ENCODE measurements around the gene KASH5.

The KASH5 gene

GRCh38 chr19:49419173-49419572, 31.1 kb downstream of the KASH5 start:
- H3K36me3 ChIP-seq (ENCODE audit: control insufficient read depth, low read length) = no peaks in the 10 kb centered on the region
- H3K9me2 ChIP-seq (replicated peaks; ENCODE audit: control insufficient read depth, low read length) = no peaks in the 10 kb centered on the region
- no peak for TF ChIP-seq EZH2phosphoT487 (IDR thresholded peaks at IDR 0.05; ENCODE audit: borderline replicate concordance, low read length)
- no peak for TF ChIP-seq CTCF (IDR thresholded peaks at IDR 0.05; ENCODE audit: low read depth, low read length, poor library complexity, severe bottlenecking)
- H3K4me1 ChIP-seq (ENCODE audit: control insufficient read depth, low read length) = peaks cover 59% of the 10 kb centered on the region
- no peaks in the 10 kb centered on the region for H4K20me1 ChIP-seq (ENCODE audit: control insufficient read depth, insufficient read depth, low read depth, low read length)
- H3K4me3 ChIP-seq (ENCODE audit: low read length) = no peak overlapping the region
- peaks cover 39% of the 10 kb centered on the region for H3K27me3 ChIP-seq (ENCODE audit: control insufficient read depth, low read length)
- H3K27ac ChIP-seq (ENCODE audit: low read depth, low read length) = no peak overlapping the region
- H3K4me2 ChIP-seq (ENCODE audit: low read length) = no peak overlapping the region
- H3F3A ChIP-seq (ENCODE audit: control insufficient read depth, insufficient read depth) = peaks cover 2% of the 10 kb centered on the region; the same call in 1 of the 2 replicates
- H3K79me2 ChIP-seq (ENCODE audit: control insufficient read depth, low read length) = no peaks in the 10 kb centered on the region
- H3K9me3 ChIP-seq (ENCODE audit: control insufficient read depth, insufficient read depth, low read length) = no peaks in the 10 kb centered on the region

GRCh38 chr19:49420227-49420626, 32.2 kb downstream of the KASH5 start:
- no peaks in the 10 kb centered on the region for H3K36me3 ChIP-seq (ENCODE audit: control insufficient read depth, low read length)
- no peaks in the 10 kb centered on the region for H4K20me1 ChIP-seq (ENCODE audit: control insufficient read depth, insufficient read depth, low read depth, low read length)
- no peak overlapping the region for H3K4me2 ChIP-seq (ENCODE audit: low read length)
- H3F3A ChIP-seq (ENCODE audit: control insufficient read depth, insufficient read depth) = peaks cover 2% of the 10 kb centered on the region; the same call in 1 of the 2 replicates
- no peaks in the 10 kb centered on the region for H3K9me2 ChIP-seq (replicated peaks; ENCODE audit: control insufficient read depth, low read length)
- H3K27ac ChIP-seq (ENCODE audit: low read depth, low read length) = no peak overlapping the region
- H3K4me3 ChIP-seq (ENCODE audit: low read length) = no peak overlapping the region
- H3K4me1 ChIP-seq (ENCODE audit: control insufficient read depth, low read length) = peaks cover 52% of the 10 kb centered on the region
- TF ChIP-seq CTCF (IDR thresholded peaks at IDR 0.05; ENCODE audit: low read depth, low read length, poor library complexity, severe bottlenecking) (no peak), EZH2phosphoT487 (IDR thresholded peaks at IDR 0.05; ENCODE audit: borderline replicate concordance, low read length) (no peak)
- H3K79me2 ChIP-seq (ENCODE audit: control insufficient read depth, low read length) = no peaks in the 10 kb centered on the region
- no peaks in the 10 kb centered on the region for H3K9me3 ChIP-seq (ENCODE audit: control insufficient read depth, insufficient read depth, low read length)
- H3K27me3 ChIP-seq (ENCODE audit: control insufficient read depth, low read length) = peaks cover 46% of the 10 kb centered on the region

GRCh38 chr19:49421039-49421877, 33.2 kb downstream of the KASH5 start:
- TF ChIP-seq EZH2phosphoT487 (IDR thresholded peaks at IDR 0.05; ENCODE audit: borderline replicate concordance, low read length) (no peak; the same call in 1 of the 2 replicates), CTCF (IDR thresholded peaks at IDR 0.05; ENCODE audit: low read depth, low read length, poor library complexity, severe bottlenecking) (no peak)
- Histone ChIP-seq H3K9me2 (replicated peaks; ENCODE audit: control insufficient read depth, low read length) (no peaks in the 10 kb centered on the region), H3K79me2 (ENCODE audit: control insufficient read depth, low read length) (no peaks in the 10 kb centered on the region), H3K27me3 (ENCODE audit: control insufficient read depth, low read length) (peaks cover 57% of the 10 kb centered on the region), H3K27ac (ENCODE audit: low read depth, low read length) (no peak overlapping the region), H3K4me1 (ENCODE audit: control insufficient read depth, low read length) (peaks cover 52% of the 10 kb centered on the region), H3K4me3 (ENCODE audit: low read length) (0 out of 2 replicates have a peak overlapping the region, but pooled peaks have one; percentile 8), H3F3A (ENCODE audit: control insufficient read depth, insufficient read depth) (peaks cover 2% of the 10 kb centered on the region; the same call in 1 of the 2 replicates), H3K4me2 (ENCODE audit: low read length) (peak overlapping the region; percentile 39), H3K36me3 (ENCODE audit: control insufficient read depth, low read length) (no peaks in the 10 kb centered on the region), H4K20me1 (ENCODE audit: control insufficient read depth, insufficient read depth, low read depth, low read length) (no peaks in the 10 kb centered on the region), H3K9me3 (ENCODE audit: control insufficient read depth, insufficient read depth, low read length) (no peaks in the 10 kb centered on the region)

Data from DOHH2 (cell line).